Erythroblast (primary cell): ENCODE data around the gene TNS1.

Experiments used
- DNase-seq, 2 experiments: peaks; one replicate each; lab custom pipeline; 2025; lab: John Stamatoyannopoulos, UW
- GATA1 ChIP-seq: IDR thresholded peaks from 2 replicates; pipeline ENCODE4 v1.6.1; 2011; ENCODE audit warnings: low read depth, mild to moderate bottlenecking, control low read depth, low read length, moderate library complexity
- POLR2A ChIP-seq: IDR thresholded peaks from 2 replicates; pipeline ENCODE4 v1.6.1; 2011; ENCODE audit warnings: mild to moderate bottlenecking, low read length

TNS1 gene

GRCh38 chr2:217901835-217902378, 100.9 kb downstream of the TNS1 start:
- DNase-seq: no peak
- TF ChIP-seq GATA1 (no peak), POLR2A (no peak)

GRCh38 chr2:217901400-217901799, 101.4 kb downstream of the TNS1 start:
- TF ChIP-seq POLR2A: no peak
- no peak for TF ChIP-seq GATA1
- no peak for DNase-seq

GRCh38 chr2:217900780-217901360, 101.9 kb downstream of the TNS1 start:
- no peak for TF ChIP-seq GATA1
- no peak for TF ChIP-seq POLR2A
- DNase-seq: no peak

- TF ChIP-seq GATA1: no peak
- DNase-seq: no peak
Measured at GRCh38 chr2:217900010-217900779, 102.6 kb downstream of the TNS1 start.

- TF ChIP-seq GATA1: no peak
- peak; percentile 60 to 81 for DNase-seq
Measured at GRCh38 chr2:217899231-217900009, 103.4 kb downstream of the TNS1 start.

- TF ChIP-seq GATA1 (no peak), POLR2A (no peak)
- DNase-seq: no peak
Measured at GRCh38 chr2:217897816-217898806, 104.7 kb downstream of the TNS1 start.

GRCh38 chr2:217897091-217897715, 105.6 kb downstream of the TNS1 start:
- TF ChIP-seq POLR2A (no peak), GATA1 (no peak)
- DNase-seq: no peak

GRCh38 chr2:217895070-217895635, 107.6 kb downstream of the TNS1 start:
- no peak for DNase-seq
- TF ChIP-seq POLR2A: no peak
- TF ChIP-seq GATA1: no peak

- no peak for DNase-seq
- TF ChIP-seq POLR2A (no peak), GATA1 (no peak)
Measured at GRCh38 chr2:217893440-217893839, 109.4 kb downstream of the TNS1 start.

GRCh38 chr2:217892560-217892959, 110.2 kb downstream of the TNS1 start:
- no peak for DNase-seq
- TF ChIP-seq POLR2A: no peak
- TF ChIP-seq GATA1: no peak

GRCh38 chr2:217890445-217890844, 112.3 kb downstream of the TNS1 start:
- TF ChIP-seq POLR2A: no peak
- no peak for TF ChIP-seq GATA1
- DNase-seq: peak in 1 of 2 experiments; percentile 7

GRCh38 chr2:217889656-217890055, 113.1 kb downstream of the TNS1 start:
- no peak for DNase-seq
- no peak for TF ChIP-seq POLR2A
